H1 (cell line): ENCODE measurements around the gene NR1H2. TPM values are rescaled to one million over a fixed set of nuclear protein-coding genes. Genes with fewer than 3 reads are reported as not detected.

Source experiments
- CTCF ChIA-PET: fragments of 300-600 bp; sonication (Branson Sonifier 250); formaldehyde crosslinking; loops from one replicate; lab custom pipeline; 2021; ENCODE audit not compliant: partially characterized antibody; lab: Charles Lee
- POLR2A ChIA-PET: fragments of 300-600 bp; sonication (Branson Sonifier 250); formaldehyde crosslinking; loops from one replicate; lab custom pipeline; 2021; ENCODE audit warnings: inconsistent platforms; ENCODE audit not compliant: partially characterized antibody; lab: Charles Lee
- DNase-seq, 2 experiments: peaks; one replicate each; pipeline versions ENCODE4 v3.0.0 to v3.0.0-alpha.2; 2010 to 2022; ENCODE audit warnings: low spot score in 2 of 2, low read depth in 1 of 2, mixed read lengths in 1 of 2
- FAIRE-seq: peaks from 2 replicates; lab custom pipeline; 2011; peaks lifted over from hg19 to GRCh38; lab: Jason Lieb, UNC
- H2AFZ ChIP-seq: 2 replicates; pipeline ENCODE4 v1.8.1; 2012; ENCODE audit warnings: low read length, inconsistent platforms
- H2AK5ac ChIP-seq: 2 replicates; pipeline ENCODE4 v1.6.1; 2013; ENCODE audit warnings: low read depth, low read length
- H2BK120ac ChIP-seq: replicated peaks from 2 replicates; pipeline ENCODE3; 2013; ENCODE audit warnings: low read depth, low read length, inconsistent platforms
- H2BK12ac ChIP-seq: 2 replicates; pipeline ENCODE4 v1.6.1; 2013; ENCODE audit warnings: low read depth, low read length
- H2BK15ac ChIP-seq: 2 replicates; pipeline ENCODE4 v1.6.1; 2013; ENCODE audit warnings: low read length
- H2BK20ac ChIP-seq: 2 replicates; pipeline ENCODE4 v1.6.1; 2013; ENCODE audit warnings: low read length
- H2BK5ac ChIP-seq: 2 replicates; pipeline ENCODE4 v1.6.1; 2013; ENCODE audit warnings: low read depth, low read length
- H3K14ac ChIP-seq: 2 replicates; pipeline ENCODE4 v1.6.1; 2013; ENCODE audit warnings: inconsistent platforms; ENCODE audit not compliant: insufficient read length
- H3K18ac ChIP-seq: 2 replicates; pipeline ENCODE4 v1.6.1; 2013; ENCODE audit warnings: low read length; ENCODE audit errors: extremely low read depth
- H3K23ac ChIP-seq: 2 replicates; pipeline ENCODE4 v1.6.1; 2013; ENCODE audit warnings: inconsistent platforms; ENCODE audit not compliant: insufficient read length
- H3K23me2 ChIP-seq: 2 replicates; pipeline ENCODE4 v1.6.1; 2013; ENCODE audit warnings: low read depth, low read length
- H3K27ac ChIP-seq: 2 replicates; pipeline ENCODE4 v1.6.1; 2011; ENCODE audit warnings: low read depth, low read length, inconsistent platforms
- H3K27me3 ChIP-seq, 4 experiments: replicated peaks in 1 of 4; 1 replicate in 1 of 4; 2 replicates in 3 of 4; pipeline versions ENCODE4 v1.6.1 to v1.8.1; 2011 to 2013; ENCODE audit warnings: low read length in 3 of 4, mild to moderate bottlenecking in 3 of 4, inconsistent platforms in 2 of 4, mixed read lengths in 2 of 4, moderate library complexity in 1 of 4; ENCODE audit not compliant: control insufficient read depth in 3 of 4, insufficient read depth in 3 of 4; ENCODE audit errors: extremely low read depth in 1 of 4
- H3K36me3 ChIP-seq, 4 experiments: 2 replicates each; pipeline versions ENCODE4 v1.6.1 to v1.8.1; 2011 to 2013; ENCODE audit warnings: mild to moderate bottlenecking in 4 of 4, low read length in 3 of 4, moderate library complexity in 2 of 4, control low read depth in 1 of 4, inconsistent platforms in 1 of 4; ENCODE audit not compliant: insufficient read depth in 4 of 4, control insufficient read depth in 2 of 4
- H3K4ac ChIP-seq: replicated peaks from 2 replicates; pipeline ENCODE3; 2013; ENCODE audit warnings: low read length, low read depth, mixed read lengths, inconsistent platforms; ENCODE audit not compliant: insufficient read length
- H3K4me1 ChIP-seq, 4 experiments: replicated peaks in 1 of 4; 1 replicate in 1 of 4; 2 replicates in 3 of 4; pipeline versions ENCODE4 v1.6.1 to v1.8.1; 2011 to 2013; ENCODE audit warnings: low read length in 3 of 4, inconsistent platforms in 2 of 4, mixed read lengths in 1 of 4; ENCODE audit not compliant: insufficient read depth in 4 of 4, control insufficient read depth in 3 of 4
- H3K4me2 ChIP-seq, 2 experiments: 2 replicates each; pipeline versions ENCODE4 v1.6.1 to v1.8.1; 2011 to 2013; ENCODE audit warnings: low read depth in 2 of 2, low read length in 2 of 2, control low read depth in 1 of 2, inconsistent platforms in 1 of 2, mild to moderate bottlenecking in 1 of 2; ENCODE audit not compliant: insufficient read depth in 1 of 2
- H3K4me3 ChIP-seq, 4 experiments: fragments of 200-600, 300-600 bp in 1 of 4; sonication (generic), shearing (Covaris generic), sonication (Bioruptor Twin) in 1 of 4; 2 replicates each; pipeline versions ENCODE4 v1.5.1 to v1.8.1; 2011 to 2016; ENCODE audit warnings: low read length in 4 of 4, low read depth in 3 of 4, control low read depth in 2 of 4, inconsistent platforms in 2 of 4, mild to moderate bottlenecking in 2 of 4, mixed read lengths in 1 of 4, moderate library complexity in 1 of 4; ENCODE audit not compliant: insufficient read depth in 2 of 4; ENCODE audit errors: extremely low read depth in 1 of 4
- H3K56ac ChIP-seq: replicated peaks from 2 replicates; pipeline ENCODE3; 2013; ENCODE audit warnings: low read depth, mild to moderate bottlenecking, mixed read lengths, low read length, inconsistent platforms; ENCODE audit not compliant: insufficient read length
- H3K79me1 ChIP-seq: 2 replicates; pipeline ENCODE4 v1.6.1; 2013; ENCODE audit warnings: low read depth, low read length, control low read depth
- H3K79me2 ChIP-seq, 2 experiments: 2 replicates each; pipeline versions ENCODE4 v1.6.1 to v1.8.1; 2012 to 2013; ENCODE audit warnings: low read length in 2 of 2, mild to moderate bottlenecking in 2 of 2, inconsistent platforms in 1 of 2; ENCODE audit not compliant: insufficient read depth in 2 of 2, control insufficient read depth in 1 of 2
- H3K9ac ChIP-seq, 4 experiments: replicated peaks in 1 of 4; 1 replicate in 1 of 4; 2 replicates in 3 of 4; pipeline versions ENCODE4 v1.6.1 to v1.8.1; 2011 to 2013; ENCODE audit warnings: low read depth in 3 of 4, low read length in 3 of 4, control low read depth in 2 of 4, mild to moderate bottlenecking in 2 of 4, moderate library complexity in 2 of 4, inconsistent platforms in 1 of 4; ENCODE audit errors: extremely low read depth in 1 of 4
- H3K9me3 ChIP-seq, 2 experiments: 2 replicates each; pipeline versions ENCODE4 v1.6.1 to v1.8.1; 2012 to 2013; ENCODE audit warnings: mild to moderate bottlenecking in 2 of 2, moderate library complexity in 2 of 2, control low read depth in 1 of 2, inconsistent platforms in 1 of 2, low read depth in 1 of 2, low read length in 1 of 2, mixed read lengths in 1 of 2; ENCODE audit not compliant: insufficient read depth in 2 of 2
- H4K20me1 ChIP-seq, 2 experiments: replicated peaks in 1 of 2; 2 replicates each; pipeline versions ENCODE3 to v1.8.1; 2011 to 2013; ENCODE audit warnings: inconsistent platforms in 2 of 2, low read length in 2 of 2, mild to moderate bottlenecking in 1 of 2; ENCODE audit not compliant: insufficient read depth in 2 of 2, control insufficient read depth in 1 of 2
- H4K5ac ChIP-seq: 2 replicates; pipeline ENCODE4 v1.6.1; 2013; ENCODE audit warnings: low read length, low read depth, mixed read lengths, inconsistent platforms; ENCODE audit not compliant: insufficient read length
- H4K8ac ChIP-seq: 2 replicates; pipeline ENCODE4 v1.8.0; 2013; ENCODE audit warnings: mild to moderate bottlenecking, moderate library complexity, low read length, inconsistent platforms; ENCODE audit not compliant: insufficient read depth; ENCODE audit errors: extremely low read depth
- H4K91ac ChIP-seq: replicated peaks from 2 replicates; pipeline ENCODE3; 2013; ENCODE audit warnings: low read length, mixed read lengths, inconsistent platforms; ENCODE audit not compliant: insufficient read length
- CBX8 ChIP-seq: fragments of 300-800, 300-1000 bp; sonication (generic); IDR thresholded peaks from 2 replicates; pipeline ENCODE4 v1.7.1; 2016; ENCODE audit warnings: low read depth, low read length, borderline replicate concordance
- WGBS, 2 experiments: shearing (Covaris generic) in 1 of 2; methylation state at CpG; one replicate each; pipeline versions ENCODE4 v1.1.6 to v1.1.7; 2013 to 2015; ENCODE audit warnings: low lambda C conversion rate in 2 of 2, mixed read lengths in 2 of 2, inconsistent platforms in 1 of 2, low coverage in 1 of 2, missing lambda C conversion rate in 1 of 2; ENCODE audit not compliant: insufficient replicate concordance in 2 of 2, insufficient coverage in 1 of 2, insufficient read length in 1 of 2; ENCODE audit errors: extremely low coverage in 1 of 2, missing lambda C conversion rate in 1 of 2; 5-methylcytosine and 5-hydroxymethylcytosine counted together
- polyA plus RNA-seq, 7 experiments: library from polyadenylated mRNA; depleted of rRNA in 3 of 7; stranded (reverse) in 5 of 7; unstranded in 2 of 7; fragments of >200 nt in 5 of 7; fragments of 200-250 nt in 2 of 7; gene quantifications; 1 replicate in 5 of 7; 2 replicates in 1 of 7; 4 replicates in 1 of 7; pipeline versions ENCODE4 v1.2.1 to v1.2.3, GENCODE V29; 2011 to 2013; ENCODE audit warnings: missing spikeins in 2 of 7, mixed read lengths in 2 of 7
- total RNA-seq: library from RNA; stranded (reverse); fragmentation: NEBNext Ultra II Directional; extraction: Animal tissue kit (Norgen Biotek cat#: 25700); gene quantifications from 2 replicates; pipeline ENCODE4 v1.2.1, GENCODE V29; 2021

The NR1H2 gene
- total and polyA plus RNA-seq, 2 of the 8 experiments (the other 6 are each of a cell fraction or from before 2014, with no cell fraction given): 40.3 to 47.5 TPM

DNA sequence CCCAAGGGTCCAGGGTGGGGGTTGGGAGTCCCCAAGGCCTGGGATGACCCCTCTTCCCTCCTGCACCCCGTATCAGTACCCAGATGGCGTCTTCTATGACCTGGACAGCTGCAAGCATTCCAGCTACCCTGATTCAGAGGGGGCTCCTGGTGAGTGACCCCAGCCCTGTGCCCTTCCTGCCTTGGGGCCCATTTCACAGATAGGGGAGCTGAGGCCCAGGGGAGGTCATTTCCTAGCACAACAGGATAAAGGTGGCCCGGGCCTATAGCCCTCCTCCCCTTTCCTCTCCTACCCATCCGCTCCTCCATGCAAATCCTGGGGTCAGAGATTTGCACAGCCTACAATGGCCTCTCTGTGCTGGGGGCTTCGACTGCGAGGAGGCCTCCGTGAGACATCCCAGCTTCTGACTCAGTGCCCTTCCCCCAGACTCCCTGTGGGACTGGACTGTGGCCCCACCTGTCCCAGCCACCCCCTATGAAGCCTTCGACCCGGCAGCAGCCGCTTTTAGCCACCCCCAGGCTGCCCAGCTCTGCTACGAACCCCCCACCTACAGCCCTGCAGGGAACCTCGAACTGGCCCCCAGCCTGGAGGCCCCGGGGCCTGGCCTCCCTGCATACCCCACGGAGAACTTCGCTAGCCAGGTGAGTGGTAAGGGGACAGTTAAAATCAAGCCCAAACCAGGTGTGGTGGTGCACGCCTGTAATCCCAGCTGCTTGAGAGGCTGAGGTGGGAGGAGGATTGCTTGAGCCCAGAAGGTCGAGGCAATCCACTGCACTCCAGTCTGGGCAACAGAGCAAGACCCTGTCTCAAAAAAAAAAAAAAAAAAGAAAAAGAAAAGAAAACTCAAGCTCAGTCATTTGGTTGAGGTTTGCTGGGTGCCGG, 46.4 kb downstream of the NR1H2 start:
- DNase-seq (no peak), FAIRE-seq (no peak)
- H3K27me3 ChIP-seq: peaks cover 0 to 2% (median 0%) of the 10 kb centered on the region in 4 experiments; a peak in 1 of 7 replicates
- H3K14ac ChIP-seq: no peak overlapping the region
- peaks cover 0 to 19% (median 11%) of the 10 kb centered on the region in 4 experiments; a peak in 6 of 7 replicates for H3K4me1 ChIP-seq
- no peak overlapping the region for H3K4ac ChIP-seq
- no peaks in the 10 kb centered on the region for H3K79me2 ChIP-seq
- peaks cover 2% of the 10 kb centered on the region; the same call in 1 of the 2 replicates for H3K79me1 ChIP-seq
- H3K23me2 ChIP-seq: peaks cover 12% of the 10 kb centered on the region; the same call in 1 of the 2 replicates
- POLR2A ChIA-PET: interaction anchor here (0.7 to 3.4 kb wide), 6 partner anchors 8 to 109 kb away, joined by 3 to 15 read pairs (median 3); partner anchors contain the start of gene POLD1
- no peak overlapping the region for H2BK20ac ChIP-seq
- no peak overlapping the region for H3K4me2 ChIP-seq
- no peak overlapping the region for H4K5ac ChIP-seq
- no peak overlapping the region for H2BK5ac ChIP-seq
- no peak overlapping the region for H3K27ac ChIP-seq
- CTCF ChIA-PET: interaction anchor here (1.9 to 2.4 kb wide), 2 partner anchors 43 to 65 kb away, joined by 7 to 8 read pairs; no protein-coding TSS in a partner anchor
- H3K9me3 ChIP-seq: no peaks in the 10 kb centered on the region
- 90% methylated on average over 11 of the region's 18 CpGs; no CpG with 5 or more reads in 1 of the 2 experiments for WGBS, 2 experiments
- no peak overlapping the region for H2BK12ac ChIP-seq
- H4K91ac ChIP-seq: no peak overlapping the region
- H2AFZ ChIP-seq: no peak overlapping the region
- no peak overlapping the region for H3K4me3 ChIP-seq
- no peak overlapping the region for H3K56ac ChIP-seq
- H4K8ac ChIP-seq: no peak overlapping the region
- H2AK5ac ChIP-seq: no peak overlapping the region
- H3K9ac ChIP-seq: no peak overlapping the region
- no peaks in the 10 kb centered on the region for H3K36me3 ChIP-seq
- H3K18ac ChIP-seq: no peak overlapping the region
- no peaks in the 10 kb centered on the region for H4K20me1 ChIP-seq
- H3K23ac ChIP-seq: no peak overlapping the region
- H2BK120ac ChIP-seq: no peak overlapping the region
- no peak overlapping the region for H2BK15ac ChIP-seq
- no peak for TF ChIP-seq CBX8
